Measurements from ENCODE around the gene MACIR.

MACIR gene

GRCh38 chr5:103286622-103287021 lies 28.1 kb downstream of the MACIR start:
- H3K4me3 ChIP-seq (ENCODE audit: low read depth, low read length): no peak overlapping the region
- H3K4me1 ChIP-seq: peaks cover 4% of the 10 kb centered on the region; the same call in 1 of the 2 replicates
- no peak for TF ChIP-seq CTCF (IDR thresholded peaks at IDR 0.05; ENCODE audit: low read depth, low read length)
- H3K36me3 ChIP-seq: no peaks in the 10 kb centered on the region
- DNase-seq: no peak
- H3K27me3 ChIP-seq: no peaks in the 10 kb centered on the region
- H3K9me3 ChIP-seq: no peaks in the 10 kb centered on the region

GRCh38 chr5:103289024-103289423 lies 30.5 kb downstream of the MACIR start:
- no peak for TF ChIP-seq CTCF (IDR thresholded peaks at IDR 0.05; ENCODE audit: low read depth, low read length)
- H3K9me3 ChIP-seq: no peaks in the 10 kb centered on the region
- H3K4me1 ChIP-seq: peaks cover 4% of the 10 kb centered on the region; the same call in 1 of the 2 replicates
- DNase-seq: no peak
- no peaks in the 10 kb centered on the region for H3K36me3 ChIP-seq
- H3K4me3 ChIP-seq (ENCODE audit: low read depth, low read length): no peak overlapping the region
- no peaks in the 10 kb centered on the region for H3K27me3 ChIP-seq

GRCh38 chr5:103290846-103291245 lies 32.3 kb downstream of the MACIR start:
- Histone ChIP-seq H3K36me3 (no peaks in the 10 kb centered on the region), H3K4me3 (ENCODE audit: low read depth, low read length) (no peak overlapping the region), H3K27me3 (no peaks in the 10 kb centered on the region), H3K9me3 (no peaks in the 10 kb centered on the region), H3K4me1 (peaks cover 4% of the 10 kb centered on the region; the same call in 1 of the 2 replicates)
- no peak for DNase-seq
- no peak for TF ChIP-seq CTCF (IDR thresholded peaks at IDR 0.05; ENCODE audit: low read depth, low read length)

- no peaks in the 10 kb centered on the region for H3K9me3 ChIP-seq
- no peak overlapping the region for H3K4me3 ChIP-seq (ENCODE audit: low read depth, low read length)
- no peaks in the 10 kb centered on the region for H3K36me3 ChIP-seq
- H3K4me1 ChIP-seq: peaks cover 4% of the 10 kb centered on the region; the same call in 1 of the 2 replicates
- TF ChIP-seq CTCF (IDR thresholded peaks at IDR 0.05; ENCODE audit: low read depth, low read length): no peak
- DNase-seq: no peak
- no peaks in the 10 kb centered on the region for H3K27me3 ChIP-seq
Measured at GRCh38 chr5:103291606-103292005, 33.0 kb downstream of the MACIR start.

GRCh38 chr5:103293099-103293498 lies 34.5 kb downstream of the MACIR start:
- H3K36me3 ChIP-seq: no peaks in the 10 kb centered on the region
- TF ChIP-seq CTCF (IDR thresholded peaks at IDR 0.05; ENCODE audit: low read depth, low read length): no peak
- no peaks in the 10 kb centered on the region for H3K9me3 ChIP-seq

GRCh38 chr5:103293719-103294118 lies 35.2 kb downstream of the MACIR start:
- Histone ChIP-seq H3K36me3 (no peaks in the 10 kb centered on the region), H3K9me3 (no peaks in the 10 kb centered on the region), H3K27me3 (no peaks in the 10 kb centered on the region), H3K4me1 (peaks cover 4% of the 10 kb centered on the region; the same call in 1 of the 2 replicates), H3K4me3 (ENCODE audit: low read depth, low read length) (no peak overlapping the region)
- no peak for TF ChIP-seq CTCF (IDR thresholded peaks at IDR 0.05; ENCODE audit: low read depth, low read length)
- DNase-seq: no peak

More at GRCh38 chr5:103293099-103293498, 34.5 kb downstream of the MACIR start:
- DNase-seq: no peak
- Histone ChIP-seq H3K4me3 (ENCODE audit: low read depth, low read length) (no peak overlapping the region), H3K4me1 (peaks cover 4% of the 10 kb centered on the region; the same call in 1 of the 2 replicates), H3K27me3 (no peaks in the 10 kb centered on the region)
